ENCODE data around the gene TIPRL.
"Not testable (repeated sequence)": the region's sequence is repeated elsewhere in the genome, so short reads cannot be mapped to it uniquely, and the experiment has no call there.

Gene TIPRL

GRCh38 chr1:168178638-168179437 lies at the start of gene TIPRL:
Gene TIPRL (plus strand): TSS chr1:168178962. CDS start chr1:168179078, 116 bp downstream.
- peak; percentile 84 to 95 (median 90) for DNase-seq (ENCODE audit: low read depth in 4 of 4, low spot score in 1 of 4)

- no peak for DNase-seq (ENCODE audit: low read depth in 4 of 4, low spot score in 1 of 4)
These were observed 48.8 kb upstream of the TIPRL start for GRCh38 chr1:168129933-168130332.

GRCh38 chr1:168134132-168134531 lies 44.6 kb upstream of the TIPRL start:
- DNase-seq (ENCODE audit: low read depth in 4 of 4, low spot score in 1 of 4): no peak

GRCh38 chr1:168134642-168135041 lies 44.1 kb upstream of the TIPRL start:
- no peak for DNase-seq (ENCODE audit: low read depth in 4 of 4, low spot score in 1 of 4)

- no peak for DNase-seq (ENCODE audit: low read depth in 4 of 4, low spot score in 1 of 4)
These were observed 43.4 kb upstream of the TIPRL start for GRCh38 chr1:168135116-168135920.

GRCh38 chr1:168135921-168136708 lies 42.6 kb upstream of the TIPRL start:
- no peak for DNase-seq (ENCODE audit: low read depth in 4 of 4, low spot score in 1 of 4)

GRCh38 chr1:168136709-168137514 lies 41.9 kb upstream of the TIPRL start, which contains the start of gene GPR161:
Gene GPR161 (minus strand): TSS chr1:168136930. CDS start chr1:168104850, 32,080 bp downstream.
- no peak for DNase-seq (ENCODE audit: low read depth in 4 of 4, low spot score in 1 of 4)

DNA sequence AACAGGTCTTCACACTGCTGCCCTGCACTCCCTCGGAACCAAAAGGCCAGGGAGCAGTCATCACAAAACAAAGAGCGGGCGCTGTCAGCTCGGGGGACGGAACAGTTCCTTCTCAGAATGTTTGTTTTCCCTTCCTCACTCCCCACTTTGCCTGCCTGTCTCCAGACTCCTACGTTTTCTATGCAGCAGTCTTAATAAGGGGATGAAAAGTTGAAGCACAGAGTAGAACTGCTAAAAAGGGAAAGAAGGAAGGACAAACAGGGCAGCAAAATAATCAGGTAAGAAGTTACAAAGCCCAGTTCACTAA lies 41.3 kb upstream of the TIPRL start:
- DNase-seq (ENCODE audit: low read depth in 4 of 4, low spot score in 1 of 4): no peak

DNA sequence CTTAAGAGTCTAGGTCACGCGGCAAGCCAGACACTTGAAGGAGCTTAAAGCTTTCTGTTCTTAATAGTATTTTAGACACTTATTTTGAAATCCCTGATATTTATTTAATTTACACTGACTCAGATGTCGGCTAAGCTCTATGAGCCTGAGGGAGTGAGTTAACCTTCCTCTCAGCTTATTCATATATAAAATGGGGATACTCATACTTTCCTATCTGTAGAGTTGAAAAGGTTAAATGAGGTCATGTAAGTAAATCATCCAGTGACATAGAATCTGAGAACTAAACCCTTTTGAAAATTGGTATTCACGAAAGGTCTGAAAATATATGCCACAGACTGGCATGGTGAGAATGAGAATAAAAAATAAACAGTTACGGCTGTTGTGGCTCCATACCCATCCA lies 40.6 kb upstream of the TIPRL start:
- DNase-seq (ENCODE audit: low read depth in 4 of 4, low spot score in 1 of 4): no peak

- DNase-seq (ENCODE audit: low read depth in 4 of 4, low spot score in 1 of 4): no peak
These were observed 39.7 kb upstream of the TIPRL start for GRCh38 chr1:168139070-168139469.

- DNase-seq (ENCODE audit: low read depth in 4 of 4, low spot score in 1 of 4): no peak
These were observed 36.8 kb upstream of the TIPRL start for GRCh38 chr1:168141871-168142385.

GRCh38 chr1:168145184-168146159 lies 33.3 kb upstream of the TIPRL start:
- peak; percentile 68 to 88 (median 78) for DNase-seq (ENCODE audit: low read depth in 4 of 4, low spot score in 1 of 4)

DNA sequence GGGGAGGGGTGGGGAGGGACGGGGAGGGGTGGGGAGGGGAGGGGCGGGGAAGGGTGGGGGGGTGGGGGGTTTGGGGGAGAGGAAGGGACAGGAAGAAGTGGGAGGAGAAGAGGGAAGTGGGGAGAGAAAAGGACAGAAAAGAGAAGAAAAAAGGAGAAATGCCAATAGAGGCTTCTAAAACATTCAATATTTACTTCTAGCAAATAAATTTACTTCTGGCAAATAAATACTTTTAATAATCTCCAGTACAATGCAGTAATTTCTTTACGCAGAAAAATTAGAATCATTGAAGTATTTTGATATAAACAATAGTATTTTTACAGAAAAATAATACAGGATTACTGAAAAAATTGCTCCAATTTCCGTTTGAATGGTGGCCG lies 32.6 kb upstream of the TIPRL start:
- DNase-seq (ENCODE audit: low read depth in 4 of 4, low spot score in 1 of 4): no peak

DNA sequence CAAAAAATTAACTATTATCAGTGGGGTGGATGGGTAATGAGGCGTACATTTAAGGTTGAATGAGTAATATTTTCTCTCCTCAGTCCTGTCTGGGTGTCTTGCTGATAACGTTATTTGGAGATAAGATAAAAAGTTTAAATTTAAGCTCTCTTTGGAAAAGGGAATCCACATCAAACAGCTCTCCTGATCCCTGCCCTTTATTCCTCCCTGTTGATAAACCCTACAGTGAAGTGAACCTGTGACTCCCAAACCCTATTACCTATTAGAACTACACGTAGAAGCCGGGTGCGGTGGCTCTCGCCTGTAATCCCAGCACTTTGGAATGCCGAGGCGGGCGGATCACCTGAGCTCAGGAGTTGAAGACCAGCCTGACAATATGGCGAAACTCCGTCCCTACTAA lies 32.1 kb upstream of the TIPRL start:
- DNase-seq (ENCODE audit: low read depth in 4 of 4, low spot score in 1 of 4): no peak

DNA sequence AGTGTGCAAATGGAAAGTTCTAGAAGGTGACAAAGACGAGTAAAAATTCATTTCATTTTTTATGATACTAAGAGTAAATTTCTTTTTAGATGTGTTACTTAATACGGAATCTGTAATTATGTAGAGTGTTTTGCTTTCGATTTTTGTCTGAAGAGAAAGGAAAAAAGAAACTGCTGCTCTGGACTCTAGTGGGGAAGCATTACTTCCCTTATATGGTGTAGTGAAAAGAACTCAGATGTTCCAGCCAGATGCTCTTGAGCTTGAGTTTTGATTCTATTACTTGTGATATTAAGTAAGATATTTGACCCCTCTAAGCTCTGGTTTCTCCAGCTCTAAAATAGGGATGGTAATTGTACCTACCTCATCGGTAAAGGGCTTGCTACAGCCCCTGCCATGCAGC lies 29.8 kb upstream of the TIPRL start:
- DNase-seq (ENCODE audit: low read depth in 4 of 4, low spot score in 1 of 4): no peak

DNA sequence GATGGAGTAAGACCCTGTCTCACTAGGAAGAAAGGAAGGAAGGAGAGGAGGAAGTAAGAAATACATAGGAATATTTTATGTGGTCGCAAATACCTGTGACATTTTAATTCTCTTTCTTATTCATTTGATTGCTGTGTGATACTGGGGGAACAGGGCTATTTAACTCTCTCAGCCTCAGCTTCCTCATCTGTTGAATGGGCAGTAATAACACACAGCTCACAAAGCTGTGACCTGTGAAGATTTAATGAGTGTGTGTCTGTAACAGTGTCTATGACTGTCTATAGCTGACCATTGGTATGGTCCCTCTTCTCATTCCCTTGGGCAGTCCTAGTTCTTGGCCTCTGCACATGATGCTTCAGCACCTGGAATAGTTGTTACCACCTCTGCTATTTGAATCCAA lies 28.5 kb upstream of the TIPRL start:
- no peak for DNase-seq (ENCODE audit: low read depth in 4 of 4, low spot score in 1 of 4)

DNA sequence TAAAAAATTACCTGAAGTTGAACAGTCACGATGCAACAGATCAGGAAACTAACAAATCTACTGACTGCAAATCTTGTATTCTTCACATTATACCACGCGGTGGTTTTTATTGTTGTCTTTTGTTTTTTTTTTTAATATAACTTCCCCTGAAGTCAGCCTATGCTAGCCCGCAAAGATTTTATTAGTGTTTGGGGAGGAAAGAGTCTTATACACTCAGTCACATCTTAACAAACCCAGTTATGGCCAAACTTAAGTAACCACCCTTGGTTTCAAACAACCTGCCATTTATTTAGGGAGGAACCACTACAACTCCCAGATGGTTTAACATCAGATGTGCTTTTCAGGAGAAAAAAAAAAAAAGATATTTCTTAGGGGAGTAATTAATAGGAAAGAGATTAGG lies 26.8 kb upstream of the TIPRL start:
- no peak for DNase-seq (ENCODE audit: low read depth in 4 of 4, low spot score in 1 of 4)

DNA sequence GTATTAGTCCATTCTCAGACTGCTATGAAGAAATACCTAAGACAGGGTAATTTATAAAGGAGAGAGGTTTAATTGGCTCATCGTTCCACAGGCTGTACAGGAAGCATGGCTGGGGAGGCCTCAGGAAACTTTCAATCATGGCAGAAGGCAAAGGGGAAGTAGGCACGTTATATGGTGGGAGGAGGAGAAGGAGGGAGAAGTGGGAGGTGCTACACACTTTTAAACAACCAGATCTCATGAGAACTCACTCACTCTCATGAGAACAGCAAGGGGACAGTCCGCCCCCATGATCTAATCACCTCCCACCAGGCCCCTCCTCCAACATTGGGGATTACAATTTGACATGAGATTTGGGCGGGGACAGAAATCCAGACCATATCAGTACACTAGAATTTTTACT lies 24.1 kb upstream of the TIPRL start:
- not testable (repeated sequence) for DNase-seq (ENCODE audit: low read depth in 4 of 4, low spot score in 1 of 4)

DNA sequence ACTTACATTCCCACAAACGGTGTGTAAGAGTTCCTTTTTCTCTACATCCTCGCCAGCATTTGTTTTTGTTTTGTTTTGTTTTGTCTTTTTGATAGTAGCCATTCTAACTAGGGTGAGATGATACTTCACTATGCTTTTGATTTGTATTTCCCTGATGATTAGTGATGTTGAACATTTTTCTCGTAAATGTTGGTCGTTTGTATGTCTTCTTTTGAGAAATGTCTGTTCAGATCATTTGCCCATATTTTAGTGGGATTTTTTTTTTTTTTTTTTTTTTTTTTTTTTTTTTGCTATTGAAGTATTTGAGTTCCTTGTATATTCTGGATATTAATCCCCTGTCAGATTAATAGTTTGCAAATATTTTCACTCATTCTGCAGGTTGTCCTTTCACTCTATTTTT lies 22.9 kb upstream of the TIPRL start:
- DNase-seq (ENCODE audit: low read depth in 4 of 4, low spot score in 1 of 4): no peak
